SW480 (cell line): Measurements from ENCODE around the gene RPA1.
"Not testable (repeated sequence)": the region's sequence is repeated elsewhere in the genome, so short reads cannot be mapped to it uniquely, and the experiment has no call there.

Source experiments
- DNase-seq: peaks from one replicate; pipeline ENCODE4 v3.0.0-alpha.2; 2016; ENCODE audit warnings: low spot score

RPA1 gene

DNA sequence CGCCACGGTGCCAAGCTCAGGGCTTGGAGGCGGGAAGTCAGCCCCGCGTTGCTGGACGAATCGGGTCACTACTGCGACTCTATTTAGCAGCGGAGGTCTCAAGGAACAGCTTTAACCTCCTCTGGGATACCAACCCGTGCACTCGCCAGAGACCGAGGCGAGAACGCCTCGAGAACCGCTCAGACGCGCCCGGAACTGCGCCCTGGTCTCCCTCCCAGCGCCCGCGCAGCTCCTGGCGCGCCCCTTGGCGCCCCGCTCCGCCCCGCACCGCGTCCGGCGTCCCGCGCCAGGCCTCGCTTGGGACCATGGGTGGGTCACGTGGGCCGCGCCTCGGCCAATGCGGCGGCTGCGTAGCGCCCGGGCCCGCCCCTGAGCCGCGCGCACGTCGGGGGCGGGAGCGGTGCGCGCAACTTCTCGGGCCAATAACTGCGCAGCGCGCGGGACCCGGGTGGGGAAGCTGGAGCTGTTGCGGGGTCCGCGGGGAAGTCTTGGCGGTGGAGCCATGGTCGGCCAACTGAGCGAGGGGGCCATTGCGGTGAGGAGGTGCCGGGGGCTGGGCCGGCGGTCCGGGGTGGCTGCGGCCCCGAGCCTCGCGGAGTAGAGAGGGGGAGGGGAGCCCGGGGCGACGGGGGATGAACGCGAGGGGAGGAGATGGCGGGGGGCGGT is at the start of gene RPA1, which contains the start of gene SMYD4:
Gene RPA1, plus strand, starts transcription at position 414 of the 666 bp plus-strand sequence. Its CDS starts 89 bp downstream, at position 503.
Gene SMYD4, minus strand, starts transcription at position 311 of the 666 bp plus-strand sequence. CDS start 1,908 bp downstream, outside the sequence.
- peak; percentile 76 for DNase-seq

DNA sequence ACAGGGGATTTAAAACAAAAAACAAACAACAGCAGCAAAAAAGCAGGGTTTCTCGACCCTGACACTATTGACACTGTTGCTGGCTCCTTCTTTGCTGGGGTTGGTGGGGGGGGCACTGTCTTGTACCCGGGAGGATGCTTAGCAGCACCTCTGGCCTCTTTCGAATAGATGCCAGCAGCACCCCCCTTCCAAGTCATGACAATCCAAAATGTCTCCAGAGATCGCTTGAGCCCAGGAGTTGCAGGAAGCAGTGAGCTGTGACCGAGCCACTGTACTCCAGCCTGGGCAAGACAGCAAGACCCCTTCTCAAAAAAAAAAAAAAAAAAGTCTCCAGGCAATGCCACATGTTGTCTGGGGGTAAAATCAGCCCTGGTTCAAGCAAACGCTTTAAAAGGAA is 47.6 kb upstream of the RPA1 start:
- DNase-seq: no peak

DNA sequence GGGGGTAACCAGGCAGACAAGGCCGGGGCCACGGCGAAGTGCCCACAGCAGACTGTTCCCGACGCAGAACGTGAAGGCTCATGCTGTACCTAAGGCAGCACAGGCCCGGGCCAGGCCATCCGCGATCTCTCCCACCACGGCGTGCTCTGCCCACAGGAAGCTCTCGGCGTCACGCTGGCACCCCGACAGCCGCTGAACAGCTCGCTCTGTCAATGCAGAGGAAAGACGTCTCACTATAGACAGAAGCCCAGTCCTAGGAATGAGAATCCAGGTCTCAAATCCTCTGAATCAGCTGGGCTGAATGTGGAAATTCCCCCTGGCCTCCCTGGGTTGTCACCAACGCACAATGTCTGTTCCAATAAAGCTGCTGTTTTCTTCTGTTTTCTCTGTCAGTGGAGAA is 46.5 kb upstream of the RPA1 start:
- no peak for DNase-seq

DNA sequence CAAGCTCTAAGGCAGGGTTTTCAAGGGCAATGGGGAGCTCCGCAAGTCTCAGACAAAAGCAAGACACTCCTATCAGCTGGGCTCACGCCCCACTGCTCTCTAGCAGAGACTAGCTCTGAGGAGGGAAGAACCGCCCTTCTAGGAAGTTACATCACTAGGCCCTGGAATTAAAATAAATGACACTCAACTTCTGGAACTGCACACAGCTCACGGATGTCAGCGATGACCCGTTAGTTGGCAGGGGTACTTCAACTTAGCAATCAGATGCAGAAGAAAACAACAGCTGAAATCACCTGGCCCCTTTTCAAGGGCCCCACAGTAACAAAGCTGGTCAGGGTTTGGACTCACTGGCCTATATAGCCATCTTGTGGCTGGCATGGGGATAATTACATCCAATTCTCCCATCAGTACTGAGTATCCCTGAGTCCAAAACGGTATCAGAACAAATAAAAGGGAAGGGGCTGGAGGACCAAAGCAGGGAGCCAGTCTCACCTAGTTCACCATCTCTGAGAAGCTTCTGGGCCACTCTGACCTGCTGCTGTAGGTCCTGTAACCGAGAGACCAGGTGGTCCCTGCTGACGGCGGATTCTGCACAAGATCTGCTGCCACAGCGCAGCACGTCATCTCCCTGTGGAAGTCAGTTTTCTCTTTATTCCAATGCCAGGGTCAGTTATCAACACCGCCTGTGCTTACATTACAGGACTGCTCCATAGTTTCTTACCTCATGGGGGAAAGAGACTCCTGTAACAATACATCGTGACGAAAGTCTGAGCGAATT is 45.8 kb upstream of the RPA1 start:
- peak; percentile 36 for DNase-seq

DNA sequence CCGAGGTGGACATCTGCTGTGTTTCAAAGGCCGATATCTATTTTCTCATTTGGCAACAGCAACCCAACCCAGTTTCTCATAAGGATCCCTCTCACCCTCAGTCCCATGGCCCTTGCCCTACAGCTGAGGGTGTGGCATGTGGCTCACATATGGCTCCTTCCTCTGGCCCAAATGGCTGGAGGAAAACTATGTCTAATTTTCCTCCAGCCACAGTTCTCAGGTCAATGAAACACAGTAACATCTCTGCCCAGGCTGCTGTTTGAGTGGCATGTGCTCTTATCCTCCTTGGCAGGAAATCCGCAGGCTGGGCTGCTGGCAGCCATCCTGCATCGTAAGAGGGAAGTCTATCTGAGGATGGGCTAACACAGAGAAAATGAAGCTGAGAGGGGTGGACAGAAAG is 43.9 kb upstream of the RPA1 start:
- DNase-seq: no peak

DNA sequence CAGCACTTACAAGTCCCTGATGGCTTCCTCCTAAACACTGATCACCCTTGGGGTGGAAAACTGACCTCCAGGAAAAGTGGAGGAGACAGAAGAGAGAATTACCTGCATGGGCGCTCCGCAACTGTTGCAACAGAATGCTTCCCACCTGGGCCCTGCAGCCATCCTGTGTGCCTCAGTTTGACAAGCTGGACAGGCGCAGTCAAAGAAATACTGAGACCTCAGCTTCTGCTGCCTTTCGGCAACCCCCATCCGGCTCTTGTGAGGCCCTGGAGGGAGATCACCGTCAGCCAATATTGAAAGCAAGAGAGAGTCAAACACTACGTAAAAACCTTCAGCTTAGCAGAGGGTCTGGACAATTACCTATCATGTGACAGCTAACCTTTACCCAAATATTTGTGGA is 43.1 kb upstream of the RPA1 start:
- DNase-seq: no peak

DNA sequence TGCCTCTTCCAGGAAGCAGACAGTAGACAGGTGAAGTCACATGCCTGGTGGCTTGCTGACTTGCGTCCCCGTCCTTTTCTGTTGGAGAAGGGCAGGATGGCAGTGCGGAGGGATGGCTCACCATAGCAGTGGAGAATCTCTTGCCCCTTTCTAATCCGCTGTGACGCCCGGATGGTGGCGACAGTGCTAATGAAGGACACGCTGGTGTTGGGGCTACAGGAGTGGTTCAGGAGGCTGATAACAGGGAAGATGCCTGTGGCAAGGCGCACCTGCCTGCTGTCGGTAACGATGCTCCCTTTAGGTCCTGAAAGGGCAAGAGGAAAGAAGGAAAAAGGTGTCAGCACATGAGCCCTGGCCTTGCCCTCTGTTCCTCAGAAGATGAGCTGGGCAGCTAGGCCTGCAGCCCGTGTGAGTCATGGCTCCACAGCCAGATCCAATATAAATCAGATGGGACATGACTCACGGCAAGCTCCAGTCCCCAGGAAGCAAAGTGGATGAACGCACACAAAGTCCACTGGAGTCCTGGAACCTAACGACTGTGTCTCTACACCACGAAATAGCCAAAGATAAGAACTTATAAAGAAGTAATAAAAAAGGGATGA is 42.4 kb upstream of the RPA1 start:
- peak; percentile 53 for DNase-seq

DNA sequence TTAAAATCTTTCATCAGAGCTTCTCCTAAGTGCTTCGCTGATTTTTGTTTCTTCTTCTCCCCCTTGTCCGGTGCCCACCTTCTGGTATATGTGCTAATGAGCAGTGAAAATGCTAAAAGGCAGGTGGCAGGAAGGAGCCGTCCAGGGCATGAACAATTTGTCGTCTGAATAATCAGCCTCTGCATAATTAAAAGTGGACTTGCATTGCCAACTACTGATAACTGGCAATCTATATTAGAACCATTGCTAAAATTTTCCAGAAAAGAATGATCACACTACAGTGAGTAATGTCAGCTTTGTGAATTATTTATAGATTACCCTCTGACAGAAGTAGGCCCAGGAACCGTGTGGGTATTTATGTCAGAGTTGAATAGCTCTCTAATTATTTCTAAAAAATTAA is 39.9 kb upstream of the RPA1 start:
- DNase-seq: no peak

DNA sequence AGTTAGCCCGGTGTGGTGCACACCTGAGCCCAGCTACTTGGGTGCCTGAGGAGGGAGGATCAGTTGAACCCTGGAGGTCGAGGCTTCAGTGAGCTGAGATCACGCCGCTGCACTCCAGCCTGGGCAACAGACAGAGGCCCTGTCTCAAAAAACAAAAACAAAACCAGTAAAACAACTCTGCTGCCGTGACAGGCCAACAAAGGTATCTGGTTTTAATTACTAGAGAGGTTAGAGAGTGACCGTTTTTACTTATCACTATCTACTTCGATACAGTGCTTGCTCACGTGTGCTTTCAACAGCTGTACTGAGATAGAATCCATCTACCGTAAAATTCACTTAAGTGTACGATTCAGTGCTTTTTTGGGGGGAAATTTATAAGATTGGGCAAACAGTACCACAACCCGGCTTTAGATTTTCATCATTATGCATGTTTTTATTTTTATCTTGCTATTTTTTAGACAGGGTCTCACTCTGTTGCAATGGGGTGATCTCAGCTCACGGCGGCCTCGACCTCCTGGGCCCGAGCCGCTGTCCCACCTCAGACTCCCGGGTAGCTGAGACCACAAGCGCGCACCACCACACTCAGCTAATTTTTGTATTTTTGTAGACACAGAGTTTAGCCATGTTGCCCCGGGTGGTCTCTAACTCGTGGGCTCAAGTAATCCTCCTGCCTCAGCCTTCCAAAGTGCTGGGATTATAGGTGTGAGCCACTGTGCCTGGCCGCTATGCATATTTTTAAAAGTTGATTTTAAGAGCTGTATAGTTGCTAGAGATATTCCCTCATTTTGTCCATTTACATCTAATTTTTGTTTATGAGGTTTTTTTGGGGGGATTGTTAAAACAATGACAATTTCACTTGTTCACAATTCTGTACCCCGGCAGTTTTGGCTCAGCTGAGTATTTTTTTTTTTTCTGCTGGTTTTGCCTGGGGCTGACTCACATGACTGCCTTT is 37.0 kb upstream of the RPA1 start:
- no peak for DNase-seq

DNA sequence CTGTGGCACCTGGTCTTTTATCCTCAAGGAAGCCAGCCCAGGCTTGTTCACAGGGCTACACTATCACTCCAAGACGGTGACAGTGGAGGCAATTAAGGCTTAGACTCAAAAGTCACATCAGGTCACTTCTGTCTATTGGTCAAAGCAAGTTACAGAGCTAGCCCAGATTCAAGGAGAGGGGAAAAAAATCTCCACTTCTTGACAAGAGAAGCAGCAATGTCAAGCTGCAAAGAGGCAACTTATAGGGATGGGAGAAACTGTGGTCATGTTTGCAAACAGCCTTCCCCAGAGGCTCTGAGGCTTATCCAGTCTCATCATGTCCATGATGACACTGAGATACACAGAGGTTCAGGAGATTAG is 36.4 kb upstream of the RPA1 start:
- DNase-seq: no peak

DNA sequence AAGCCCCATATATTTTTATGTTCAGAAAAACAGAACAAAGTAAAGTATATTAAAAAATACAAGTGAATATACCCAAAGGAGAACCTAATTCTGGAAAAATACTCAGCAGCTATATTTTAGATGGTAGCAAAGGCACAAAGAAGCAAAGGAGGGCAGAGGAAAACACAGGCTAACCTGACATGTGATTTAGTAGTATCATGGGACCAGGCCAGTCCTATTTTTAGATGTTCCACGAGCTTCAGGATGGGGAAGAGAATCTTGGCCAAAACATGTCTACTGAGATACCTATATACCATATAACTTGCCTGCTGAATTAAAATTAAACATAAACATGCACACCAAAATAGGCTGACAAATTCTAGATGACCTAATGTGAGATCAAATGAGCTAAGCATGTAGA is 33.0 kb upstream of the RPA1 start:
- no peak for DNase-seq

DNA sequence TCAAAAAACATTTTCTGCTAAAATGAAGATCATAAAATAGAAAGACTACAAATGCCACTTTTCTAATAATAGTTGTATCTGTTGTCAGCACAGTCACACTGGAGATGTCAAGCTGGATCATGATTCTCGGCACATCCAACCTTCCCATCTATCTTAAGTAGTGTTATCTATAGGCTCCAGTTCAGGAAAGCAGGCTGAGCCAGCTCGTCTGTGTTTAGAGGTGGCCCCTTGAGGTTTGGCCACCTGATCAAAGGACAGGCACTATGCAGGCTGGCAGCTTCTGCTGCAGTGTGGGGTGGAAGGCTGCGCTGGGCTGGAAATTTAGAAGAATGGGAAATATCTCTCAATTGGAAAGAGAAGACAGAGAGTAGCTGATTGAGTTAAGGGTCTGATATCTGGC is 32.5 kb upstream of the RPA1 start:
- no peak for DNase-seq

DNA sequence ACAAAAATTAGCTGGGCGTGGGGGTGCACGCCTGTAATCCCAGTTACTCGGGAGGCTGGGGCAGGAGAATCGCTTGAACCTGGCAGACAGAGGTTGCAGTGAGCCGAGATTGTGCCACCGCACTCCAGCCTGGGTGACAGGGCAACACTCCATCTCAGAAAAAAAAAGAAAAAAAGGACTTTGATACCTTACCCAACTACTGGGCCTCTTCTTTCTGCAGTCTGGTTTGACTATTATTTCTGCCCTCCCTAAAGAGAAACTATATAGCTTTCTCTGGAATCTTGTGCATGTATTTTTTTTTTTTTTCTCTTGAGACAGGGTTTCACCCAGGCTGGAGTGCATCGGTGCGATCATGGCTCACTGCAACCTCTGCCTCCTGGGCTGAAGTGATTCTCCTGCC is 32.0 kb upstream of the RPA1 start:
- not testable (repeated sequence) for DNase-seq

DNA sequence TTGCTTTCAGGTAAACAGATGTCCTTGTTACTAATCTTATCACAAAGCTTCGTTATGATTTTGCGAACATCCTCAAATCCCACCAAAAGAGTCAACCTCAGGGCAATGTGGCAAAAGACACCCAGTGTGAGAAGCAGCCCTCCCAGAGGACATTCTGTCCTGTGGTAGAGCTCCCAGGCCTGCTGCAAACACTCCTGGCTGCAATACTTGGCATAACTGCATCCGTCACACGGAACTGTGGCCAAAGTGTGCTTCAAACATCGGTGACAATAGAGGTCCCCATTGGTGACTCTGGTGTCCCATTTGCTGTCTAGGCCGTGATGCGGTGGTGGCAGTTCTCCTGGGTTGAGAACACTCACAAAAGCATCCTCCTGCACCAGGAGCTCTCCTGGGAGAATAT is 29.6 kb upstream of the RPA1 start:
- DNase-seq: no peak

DNA sequence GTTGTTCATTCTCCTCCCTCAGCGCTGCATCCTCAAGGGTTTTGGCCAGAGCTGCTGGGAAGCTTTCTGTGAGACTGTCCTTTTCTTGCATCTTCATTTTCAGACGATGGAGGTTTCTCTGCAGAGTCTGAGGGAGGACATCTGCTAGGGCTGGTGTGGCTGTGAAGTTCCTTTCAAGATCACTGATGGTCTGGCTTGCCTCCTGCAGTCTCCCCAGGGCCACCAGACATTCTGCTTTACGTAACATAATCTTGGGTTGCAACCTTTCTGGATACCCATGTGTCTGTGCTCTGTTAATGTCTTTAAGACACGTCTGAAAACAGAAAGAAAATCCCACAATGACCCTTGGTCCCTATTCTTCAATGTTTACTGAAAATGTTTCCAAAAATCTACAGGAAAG is 29.1 kb upstream of the RPA1 start:
- DNase-seq: no peak

DNA sequence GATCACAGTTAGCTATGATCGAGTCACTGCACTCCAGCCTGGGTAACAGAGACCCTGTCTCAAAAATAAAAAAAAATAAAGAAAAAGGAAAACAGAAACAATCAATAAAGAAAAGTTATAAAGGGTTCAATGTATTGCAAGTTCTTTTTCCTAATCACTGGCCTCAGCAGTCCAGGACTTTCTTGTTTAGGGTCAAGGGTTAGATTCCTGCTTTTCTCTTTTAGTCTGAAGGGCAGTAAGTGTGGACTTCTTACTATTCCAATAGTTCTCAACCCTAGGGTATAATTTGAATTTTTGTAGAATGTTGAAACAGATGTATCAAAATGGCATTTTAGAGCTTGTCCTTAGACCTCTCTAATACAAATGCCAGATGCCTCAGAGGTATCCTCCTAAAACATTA is 27.4 kb upstream of the RPA1 start:
- DNase-seq: no peak

DNA sequence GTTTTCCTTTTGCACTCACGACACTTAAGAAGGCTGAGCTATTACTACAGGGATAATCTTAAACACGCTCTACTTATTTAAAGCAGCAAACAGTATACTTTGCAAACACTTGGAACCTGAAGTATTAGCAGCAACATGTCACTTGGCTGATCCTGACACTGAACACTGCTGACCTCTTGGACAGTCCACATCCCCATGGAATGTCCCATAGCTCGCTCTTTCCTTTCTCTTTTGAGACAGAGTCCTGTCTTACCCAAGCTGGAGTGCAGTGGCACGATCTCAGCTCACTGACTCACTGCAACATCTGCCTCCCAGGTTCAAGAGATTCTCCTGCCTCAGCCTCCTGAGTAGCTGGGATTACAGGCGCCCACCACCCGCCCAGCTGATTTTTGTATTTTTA is 26.5 kb upstream of the RPA1 start:
- no peak for DNase-seq

DNA sequence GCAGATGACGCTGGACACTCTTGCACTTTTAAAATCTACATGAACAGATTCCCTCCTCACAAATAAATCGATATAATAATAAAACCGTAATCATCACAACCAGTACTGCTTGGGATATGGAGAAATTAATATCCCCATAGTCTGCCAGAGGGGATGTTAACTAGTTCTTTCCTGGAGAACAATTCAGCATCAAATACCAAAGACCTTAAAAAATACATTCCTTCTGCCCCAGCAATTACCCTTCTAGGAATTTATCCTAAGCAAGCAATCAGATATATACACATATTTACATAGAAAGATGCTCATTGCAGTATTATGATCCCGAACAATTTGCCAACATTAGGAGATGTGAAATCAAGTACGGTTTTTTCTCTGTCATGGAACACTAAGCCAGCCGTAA is 21.9 kb upstream of the RPA1 start:
- DNase-seq: no peak

DNA sequence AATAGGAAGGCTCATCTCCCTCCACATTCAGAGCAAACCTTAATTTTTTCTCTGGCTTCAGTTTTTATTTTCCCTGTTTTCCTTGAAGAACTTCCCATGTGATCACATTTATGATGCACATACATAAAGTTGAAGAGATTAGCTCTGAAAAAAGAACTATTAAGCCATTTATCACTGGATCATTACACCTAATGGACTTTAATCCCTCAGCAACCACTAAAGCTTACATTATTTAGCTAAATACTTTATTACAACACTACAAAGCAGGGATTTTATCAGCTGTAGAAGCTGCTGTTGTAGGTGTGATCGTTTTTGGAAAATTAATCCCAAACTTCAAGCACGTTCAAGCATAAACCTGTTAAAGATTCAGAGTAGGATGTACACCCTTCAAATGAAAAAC is 21.2 kb upstream of the RPA1 start:
- DNase-seq: no peak

DNA sequence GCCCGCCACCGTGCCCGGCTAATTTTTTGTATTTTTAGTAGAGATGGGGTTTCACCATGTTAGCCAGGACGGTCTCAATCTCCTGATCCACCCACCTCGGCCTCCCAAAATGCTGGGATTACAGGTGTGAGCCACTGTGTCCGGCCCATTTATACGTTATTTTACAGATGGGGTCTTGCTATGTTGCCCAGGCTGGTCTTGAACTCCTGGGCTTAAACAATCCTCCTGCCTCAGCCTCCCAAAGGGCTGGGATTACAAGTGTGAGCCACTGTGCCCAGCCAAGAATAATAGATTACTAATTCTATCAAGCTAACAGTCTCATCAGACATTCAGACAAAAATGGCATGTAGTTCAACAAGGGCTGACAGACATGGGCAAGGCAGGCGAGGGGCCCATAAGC is 20.0 kb upstream of the RPA1 start:
- DNase-seq: not testable (repeated sequence)

DNA sequence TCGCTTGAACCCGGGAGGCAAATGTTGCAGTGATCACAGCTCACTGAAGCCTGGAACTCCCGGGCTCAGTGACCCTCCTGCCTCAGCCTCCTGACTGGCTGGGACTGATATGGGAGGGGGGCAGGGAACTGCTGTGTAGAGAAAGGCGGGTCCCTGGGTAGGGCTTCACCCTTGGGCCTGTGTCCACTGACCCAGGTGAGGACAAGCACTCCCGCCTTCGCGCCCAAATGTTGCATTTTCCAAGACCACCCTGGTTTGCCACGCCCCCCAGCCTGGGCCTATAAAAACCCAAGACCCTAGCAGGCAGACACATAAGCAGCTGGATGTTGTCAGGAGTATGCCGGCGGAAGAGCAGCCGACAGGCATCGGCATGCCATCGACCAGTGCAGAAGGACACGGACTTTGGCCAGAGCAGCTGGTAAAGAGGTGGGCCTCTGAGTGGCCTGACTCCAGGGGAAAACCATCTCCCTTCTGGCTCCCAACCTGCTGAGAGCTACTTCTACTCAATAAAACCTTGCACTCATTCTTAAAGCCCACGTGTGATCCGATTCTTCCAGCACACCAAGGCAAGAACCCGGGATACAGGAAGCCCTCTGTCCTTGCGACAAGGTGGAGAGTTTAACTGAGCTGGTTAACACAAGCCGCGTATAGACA is 19.2 kb upstream of the RPA1 start:
- no peak for DNase-seq

DNA sequence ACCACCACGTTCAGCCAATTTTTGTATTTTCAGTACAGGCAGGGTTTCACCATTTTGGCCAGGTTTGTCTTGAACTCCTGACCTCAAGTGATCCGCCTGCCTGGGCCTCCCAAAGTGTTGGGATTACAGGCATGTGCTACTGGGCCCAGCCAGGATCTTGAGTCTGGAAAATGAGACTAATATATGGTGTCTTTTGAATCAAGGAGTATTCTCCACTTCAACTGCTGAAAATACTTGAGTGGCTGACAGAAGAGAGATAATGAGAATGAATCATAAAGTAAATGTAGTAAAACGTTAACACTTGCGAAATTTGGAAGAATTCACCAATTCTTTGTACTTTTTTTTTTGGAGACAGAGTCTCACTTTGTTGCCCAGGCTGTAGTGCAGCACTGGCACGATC is 16.7 kb upstream of the RPA1 start:
- DNase-seq: no peak
